ENCODE data around the gene BEND5. TPM values are rescaled to one million over a fixed set of nuclear protein-coding genes. Genes with fewer than 3 reads are reported as not detected.
A peak's percentile ranks its signal among the peaks of the same experiment; 100 is the strongest.

BEND5 gene
- polyA plus RNA-seq (2013, experiment 1 of 4) = 19.3 TPM
- 17.8 TPM for polyA plus RNA-seq (2013, experiment 2 of 4)
- polyA plus RNA-seq (2013, experiment 3 of 4) = 19.8 TPM
- polyA plus RNA-seq (2013, experiment 4 of 4) = 23.3 TPM

GRCh38 chr1:48776393-48777218, at the start of gene BEND5:
BEND5 (minus strand) TSS chr1:48776891; CDS start chr1:48776831, 60 bp downstream.
- peak within 1 kb of the TSS; percentile 42 for H3K27ac ChIP-seq (ENCODE audit: insufficient read depth, low read depth, low read length, poor library complexity, severe bottlenecking)

GRCh38 chr1:48823168-48823567, 46.5 kb upstream of the BEND5 start:
- H3K36me3 ChIP-seq (ENCODE audit: control insufficient read depth, insufficient read depth, low read length) = no peaks in the 10 kb centered on the region
- no peak overlapping the region for H3K27ac ChIP-seq (ENCODE audit: insufficient read depth, low read depth, low read length, poor library complexity, severe bottlenecking)
- no peaks in the 10 kb centered on the region for H3K4me1 ChIP-seq (ENCODE audit: control insufficient read depth, insufficient read depth, low read length)
- no peaks in the 10 kb centered on the region for H3K27me3 ChIP-seq (ENCODE audit: control insufficient read depth, insufficient read depth, low read length, poor library complexity, severe bottlenecking)
- no peaks in the 10 kb centered on the region for H3K9me3 ChIP-seq (ENCODE audit: control insufficient read depth, low read length)
- no peak overlapping the region for H3K4me3 ChIP-seq (ENCODE audit: insufficient read depth, low read depth, low read length)

More at GRCh38 chr1:48776393-48777218, at the start of gene BEND5:
- Histone ChIP-seq H3K27me3 (ENCODE audit: control insufficient read depth, insufficient read depth, low read length, poor library complexity, severe bottlenecking) (no peaks in the 10 kb centered on the region), H3K4me3 (ENCODE audit: insufficient read depth, low read depth, low read length) (peak within 1 kb of the TSS; percentile 72), H3K9me3 (ENCODE audit: control insufficient read depth, low read length) (no peaks in the 10 kb centered on the region), H3K4me1 (ENCODE audit: control insufficient read depth, insufficient read depth, low read length) (peaks cover 8% of the 10 kb centered on the region), H3K36me3 (ENCODE audit: control insufficient read depth, insufficient read depth, low read length) (no peaks in the 10 kb centered on the region)
- 0% methylated on average over 72 to 73 of the region's 73 CpGs for WGBS, 2 experiments

- Histone ChIP-seq H3K4me1 (ENCODE audit: control insufficient read depth, insufficient read depth, low read length) (no peaks in the 10 kb centered on the region), H3K4me3 (ENCODE audit: insufficient read depth, low read depth, low read length) (no peak overlapping the region), H3K9me3 (ENCODE audit: control insufficient read depth, low read length) (no peaks in the 10 kb centered on the region), H3K27ac (ENCODE audit: insufficient read depth, low read depth, low read length, poor library complexity, severe bottlenecking) (no peak overlapping the region), H3K27me3 (ENCODE audit: control insufficient read depth, insufficient read depth, low read length, poor library complexity, severe bottlenecking) (no peaks in the 10 kb centered on the region), H3K36me3 (ENCODE audit: control insufficient read depth, insufficient read depth, low read length) (no peaks in the 10 kb centered on the region)
- 84 to 98% methylated on average over 2 to 3 of the region's 3 CpGs for WGBS, 2 experiments
Measured at GRCh38 chr1:48820491-48820890, 43.8 kb upstream of the BEND5 start.

GRCh38 chr1:48817505-48818114, 40.9 kb upstream of the BEND5 start:
- H3K9me3 ChIP-seq (ENCODE audit: control insufficient read depth, low read length) = no peaks in the 10 kb centered on the region
- no peak overlapping the region for H3K4me3 ChIP-seq (ENCODE audit: insufficient read depth, low read depth, low read length)
- WGBS, 2 experiments = 69 to 89% methylated on average over 3 to 4 of the region's 4 CpGs
- no peaks in the 10 kb centered on the region for H3K4me1 ChIP-seq (ENCODE audit: control insufficient read depth, insufficient read depth, low read length)
- H3K36me3 ChIP-seq (ENCODE audit: control insufficient read depth, insufficient read depth, low read length) = no peaks in the 10 kb centered on the region
- H3K27ac ChIP-seq (ENCODE audit: insufficient read depth, low read depth, low read length, poor library complexity, severe bottlenecking) = no peak overlapping the region
- no peaks in the 10 kb centered on the region for H3K27me3 ChIP-seq (ENCODE audit: control insufficient read depth, insufficient read depth, low read length, poor library complexity, severe bottlenecking)

GRCh38 chr1:48810740-48811139, 34.0 kb upstream of the BEND5 start:
- no peak overlapping the region for H3K4me3 ChIP-seq (ENCODE audit: insufficient read depth, low read depth, low read length)
- no peaks in the 10 kb centered on the region for H3K9me3 ChIP-seq (ENCODE audit: control insufficient read depth, low read length)
- no peaks in the 10 kb centered on the region for H3K27me3 ChIP-seq (ENCODE audit: control insufficient read depth, insufficient read depth, low read length, poor library complexity, severe bottlenecking)
- peaks cover 3% of the 10 kb centered on the region for H3K4me1 ChIP-seq (ENCODE audit: control insufficient read depth, insufficient read depth, low read length)
- H3K27ac ChIP-seq (ENCODE audit: insufficient read depth, low read depth, low read length, poor library complexity, severe bottlenecking) = no peak overlapping the region
- WGBS, 2 experiments = 90 to 92% methylated on average over 4 of the region's 4 CpGs
- no peaks in the 10 kb centered on the region for H3K36me3 ChIP-seq (ENCODE audit: control insufficient read depth, insufficient read depth, low read length)

DNA sequence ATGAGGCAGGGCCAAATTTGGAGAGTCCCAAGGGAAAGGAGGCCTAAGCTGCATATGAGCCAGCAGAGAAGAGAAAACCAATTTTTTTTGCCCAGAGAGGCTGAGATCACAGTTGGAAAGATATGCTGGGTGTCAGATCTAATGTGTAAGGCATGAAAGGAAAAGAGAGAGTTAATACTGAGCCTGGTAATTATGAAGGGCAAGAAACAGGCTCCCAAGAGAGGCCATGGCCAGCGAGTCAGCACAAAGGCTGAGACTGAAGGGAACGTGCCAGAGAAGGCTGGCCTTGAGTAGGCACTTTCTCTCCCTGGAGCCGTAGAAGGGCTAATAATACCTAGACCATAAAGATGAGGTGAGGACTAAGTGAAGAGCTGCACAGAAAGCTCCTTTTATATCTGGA, 31.8 kb upstream of the BEND5 start:
- WGBS, 2 experiments = 81 to 88% methylated on average over 3 of the region's 3 CpGs
- Histone ChIP-seq H3K4me3 (ENCODE audit: insufficient read depth, low read depth, low read length) (no peak overlapping the region), H3K27me3 (ENCODE audit: control insufficient read depth, insufficient read depth, low read length, poor library complexity, severe bottlenecking) (no peaks in the 10 kb centered on the region), H3K36me3 (ENCODE audit: control insufficient read depth, insufficient read depth, low read length) (no peaks in the 10 kb centered on the region), H3K9me3 (ENCODE audit: control insufficient read depth, low read length) (no peaks in the 10 kb centered on the region), H3K4me1 (ENCODE audit: control insufficient read depth, insufficient read depth, low read length) (peaks cover 3% of the 10 kb centered on the region), H3K27ac (ENCODE audit: insufficient read depth, low read depth, low read length, poor library complexity, severe bottlenecking) (no peak overlapping the region)

DNA sequence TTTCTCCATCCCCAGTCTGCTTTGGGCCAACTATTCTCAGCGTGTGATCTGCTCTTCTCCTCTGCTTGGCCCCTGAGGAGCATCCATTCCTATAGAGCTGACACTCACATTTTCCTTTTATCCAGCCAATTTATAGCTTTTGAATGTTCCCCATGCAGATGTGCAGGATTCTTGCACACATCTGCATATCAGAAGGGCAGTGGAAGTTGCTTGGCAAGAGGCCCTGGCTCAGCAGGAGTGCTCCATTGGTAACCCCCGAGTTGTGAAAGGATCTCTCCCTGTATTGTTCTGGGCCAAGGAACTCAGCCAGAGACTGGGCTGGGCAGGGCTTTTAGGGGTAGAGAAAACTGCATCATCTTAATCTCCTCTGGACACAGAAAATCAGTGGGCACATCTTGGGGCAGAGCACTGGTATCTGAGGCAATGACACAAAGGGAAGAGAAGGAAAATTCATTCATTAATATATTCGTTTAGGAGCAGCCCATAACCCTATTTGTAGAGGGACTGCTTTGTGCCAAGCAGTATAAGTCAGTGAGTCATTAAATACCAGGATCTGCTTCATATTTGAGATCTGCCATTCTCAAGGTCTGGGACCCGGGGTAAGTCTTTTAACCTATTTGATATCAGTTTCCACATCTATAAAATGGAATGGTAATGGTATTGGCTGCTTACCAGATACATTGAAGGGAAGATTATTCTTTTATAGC, 31.0 kb upstream of the BEND5 start:
- H3K4me3 ChIP-seq (ENCODE audit: insufficient read depth, low read depth, low read length) = no peak overlapping the region
- no peak overlapping the region for H3K27ac ChIP-seq (ENCODE audit: insufficient read depth, low read depth, low read length, poor library complexity, severe bottlenecking)
- no peaks in the 10 kb centered on the region for H3K9me3 ChIP-seq (ENCODE audit: control insufficient read depth, low read length)
- H3K27me3 ChIP-seq (ENCODE audit: control insufficient read depth, insufficient read depth, low read length, poor library complexity, severe bottlenecking) = no peaks in the 10 kb centered on the region
- 60 to 65% methylated on average over 3 to 4 of the region's 4 CpGs for WGBS, 2 experiments
- peaks cover 3% of the 10 kb centered on the region for H3K4me1 ChIP-seq (ENCODE audit: control insufficient read depth, insufficient read depth, low read length)
- no peaks in the 10 kb centered on the region for H3K36me3 ChIP-seq (ENCODE audit: control insufficient read depth, insufficient read depth, low read length)

- Histone ChIP-seq H3K4me1 (ENCODE audit: control insufficient read depth, insufficient read depth, low read length) (peaks cover 3% of the 10 kb centered on the region), H3K27me3 (ENCODE audit: control insufficient read depth, insufficient read depth, low read length, poor library complexity, severe bottlenecking) (no peaks in the 10 kb centered on the region), H3K9me3 (ENCODE audit: control insufficient read depth, low read length) (no peaks in the 10 kb centered on the region), H3K27ac (ENCODE audit: insufficient read depth, low read depth, low read length, poor library complexity, severe bottlenecking) (no peak overlapping the region), H3K36me3 (ENCODE audit: control insufficient read depth, insufficient read depth, low read length) (no peaks in the 10 kb centered on the region), H3K4me3 (ENCODE audit: insufficient read depth, low read depth, low read length) (no peak overlapping the region)
Measured at GRCh38 chr1:48803474-48803873, 26.8 kb upstream of the BEND5 start.

- no peak overlapping the region for H3K27ac ChIP-seq (ENCODE audit: insufficient read depth, low read depth, low read length, poor library complexity, severe bottlenecking)
- WGBS, 2 experiments = 0% methylated on average over 1 of the region's 1 CpG
- no peaks in the 10 kb centered on the region for H3K27me3 ChIP-seq (ENCODE audit: control insufficient read depth, insufficient read depth, low read length, poor library complexity, severe bottlenecking)
- no peaks in the 10 kb centered on the region for H3K4me1 ChIP-seq (ENCODE audit: control insufficient read depth, insufficient read depth, low read length)
- no peaks in the 10 kb centered on the region for H3K36me3 ChIP-seq (ENCODE audit: control insufficient read depth, insufficient read depth, low read length)
- H3K9me3 ChIP-seq (ENCODE audit: control insufficient read depth, low read length) = no peaks in the 10 kb centered on the region
- no peak overlapping the region for H3K4me3 ChIP-seq (ENCODE audit: insufficient read depth, low read depth, low read length)
Measured at GRCh38 chr1:48794816-48795215, 18.1 kb upstream of the BEND5 start.

DNA sequence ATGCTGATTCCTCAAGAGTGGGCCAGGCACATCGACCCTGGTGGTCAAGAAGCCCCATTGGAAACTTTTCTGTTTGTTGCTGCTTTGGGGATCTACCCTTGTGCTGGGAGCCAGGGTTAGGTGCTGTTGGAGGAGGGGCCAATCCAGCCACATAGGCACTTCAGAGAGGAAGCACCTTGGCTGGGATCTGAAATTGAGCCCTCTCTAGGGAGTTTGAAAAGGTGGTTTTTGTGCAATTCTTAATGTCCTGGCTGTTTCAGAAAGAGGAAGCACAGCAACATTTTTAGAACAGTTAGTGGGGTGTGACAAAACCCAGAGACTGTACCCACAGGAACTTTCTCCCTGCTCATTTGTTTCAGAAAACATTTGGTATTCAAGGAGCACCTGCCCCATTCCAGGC, 17.2 kb upstream of the BEND5 start:
- 87 to 94% methylated on average over 1 of the region's 1 CpG for WGBS, 2 experiments
- H3K4me3 ChIP-seq (ENCODE audit: insufficient read depth, low read depth, low read length) = no peak overlapping the region
- H3K36me3 ChIP-seq (ENCODE audit: control insufficient read depth, insufficient read depth, low read length) = no peaks in the 10 kb centered on the region
- H3K27me3 ChIP-seq (ENCODE audit: control insufficient read depth, insufficient read depth, low read length, poor library complexity, severe bottlenecking) = no peaks in the 10 kb centered on the region
- no peaks in the 10 kb centered on the region for H3K9me3 ChIP-seq (ENCODE audit: control insufficient read depth, low read length)
- no peaks in the 10 kb centered on the region for H3K4me1 ChIP-seq (ENCODE audit: control insufficient read depth, insufficient read depth, low read length)
- H3K27ac ChIP-seq (ENCODE audit: insufficient read depth, low read depth, low read length, poor library complexity, severe bottlenecking) = no peak overlapping the region

All from ectodermal cell (in vitro differentiated cells).